ENCODE measurements around the gene IGSF23.

DNA sequence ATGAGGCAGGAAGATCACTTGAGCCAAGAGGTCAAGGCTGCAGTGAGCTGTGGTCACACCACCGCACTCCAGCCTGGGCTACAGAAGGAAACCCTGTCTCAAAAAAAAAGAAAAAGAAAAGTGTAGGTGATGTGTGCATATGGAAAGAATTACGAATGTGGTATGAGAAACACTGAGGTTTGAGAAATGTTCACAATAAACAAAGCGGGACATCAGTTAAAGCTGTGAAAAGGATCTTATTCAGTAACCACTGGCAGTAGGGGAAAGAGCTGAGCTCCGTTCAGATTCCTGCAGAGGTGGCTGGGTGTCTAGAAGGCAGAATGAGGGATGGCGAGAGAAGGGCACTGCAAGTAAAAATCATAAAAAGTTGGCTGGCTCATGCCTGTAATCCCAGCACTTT lies 4.1 kb upstream of the IGSF23 start:
- TF ChIP-seq, protein P1, sequence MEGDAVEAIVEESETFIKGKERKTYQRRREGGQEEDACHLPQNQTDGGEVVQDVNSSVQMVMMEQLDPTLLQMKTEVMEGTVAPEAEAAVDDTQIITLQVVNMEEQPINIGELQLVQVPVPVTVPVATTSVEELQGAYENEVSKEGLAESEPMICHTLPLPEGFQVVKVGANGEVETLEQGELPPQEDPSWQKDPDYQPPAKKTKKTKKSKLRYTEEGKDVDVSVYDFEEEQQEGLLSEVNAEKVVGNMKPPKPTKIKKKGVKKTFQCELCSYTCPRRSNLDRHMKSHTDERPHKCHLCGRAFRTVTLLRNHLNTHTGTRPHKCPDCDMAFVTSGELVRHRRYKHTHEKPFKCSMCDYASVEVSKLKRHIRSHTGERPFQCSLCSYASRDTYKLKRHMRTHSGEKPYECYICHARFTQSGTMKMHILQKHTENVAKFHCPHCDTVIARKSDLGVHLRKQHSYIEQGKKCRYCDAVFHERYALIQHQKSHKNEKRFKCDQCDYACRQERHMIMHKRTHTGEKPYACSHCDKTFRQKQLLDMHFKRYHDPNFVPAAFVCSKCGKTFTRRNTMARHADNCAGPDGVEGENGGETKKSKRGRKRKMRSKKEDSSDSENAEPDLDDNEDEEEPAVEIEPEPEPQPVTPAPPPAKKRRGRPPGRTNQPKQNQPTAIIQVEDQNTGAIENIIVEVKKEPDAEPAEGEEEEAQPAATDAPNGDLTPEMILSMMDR (conservative IDR thresholded peaks at IDR 0.05): no peak
- TF ChIP-seq EZH2 (IDR thresholded peaks at IDR 0.05; ENCODE audit: low read depth): no peak
